ENCODE results near the gene FBXW4. TPM values are rescaled to one million over a fixed set of nuclear protein-coding genes. Genes with fewer than 3 reads are reported as not detected.

Gene FBXW4
- total RNA-seq, 6 donors from 2014 or later: 75.2 to 223 (median 88.5) TPM

DNA sequence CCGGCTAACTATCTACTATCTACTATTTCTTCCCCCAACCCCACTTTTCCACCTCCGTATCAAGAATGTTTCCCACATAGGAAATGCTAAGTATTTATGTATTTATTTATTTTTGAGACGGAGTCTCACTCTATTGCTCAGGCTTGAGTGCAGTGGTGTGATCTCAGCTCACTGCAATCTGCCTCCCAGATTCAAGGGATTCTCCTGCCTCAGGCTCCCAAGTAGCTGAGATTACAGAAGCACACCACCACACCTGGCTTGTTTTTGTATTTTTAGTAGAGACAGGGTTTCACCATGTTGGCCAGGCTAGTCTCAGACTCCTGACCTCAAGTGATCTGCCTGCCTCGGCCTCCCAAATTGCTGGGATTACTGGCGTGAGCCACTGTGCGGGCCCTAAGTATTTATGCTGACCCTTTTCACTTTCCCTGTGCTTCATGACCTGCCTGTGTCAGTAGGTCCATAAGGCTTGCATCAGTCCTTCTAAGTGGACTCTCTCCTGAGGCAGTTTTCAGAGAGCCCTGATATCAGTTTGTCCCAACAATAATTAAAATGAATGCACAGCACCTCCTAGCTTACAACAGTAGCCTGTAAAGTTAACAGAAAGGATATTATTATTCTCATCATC lies 25.7 kb upstream of the FBXW4 start:
- Histone ChIP-seq H3K9me3 (no peaks in the 10 kb centered on the region), H3K27me3 (no peaks in the 10 kb centered on the region), H3K4me1 (no peaks in the 10 kb centered on the region), H3K4me3 (no peak overlapping the region), H3K36me3 (no peaks in the 10 kb centered on the region), H3K27ac (no peak overlapping the region)
- WGBS, 2 donors: 92 to 93% methylated on average over 6 of the region's 6 CpGs
- DNase-seq (no peak), ATAC-seq (ENCODE audit: low FRiP score in 2 of 2) (no peak)
- no peak for TF ChIP-seq EP300 (IDR thresholded peaks at IDR 0.05)
- TF ChIP-seq POLR2AphosphoS5 (IDR thresholded peaks at IDR 0.05): no peak
- no peak for TF ChIP-seq POLR2A (IDR thresholded peaks at IDR 0.05)
- no peak for TF ChIP-seq CTCF (IDR thresholded peaks at IDR 0.05)

DNA sequence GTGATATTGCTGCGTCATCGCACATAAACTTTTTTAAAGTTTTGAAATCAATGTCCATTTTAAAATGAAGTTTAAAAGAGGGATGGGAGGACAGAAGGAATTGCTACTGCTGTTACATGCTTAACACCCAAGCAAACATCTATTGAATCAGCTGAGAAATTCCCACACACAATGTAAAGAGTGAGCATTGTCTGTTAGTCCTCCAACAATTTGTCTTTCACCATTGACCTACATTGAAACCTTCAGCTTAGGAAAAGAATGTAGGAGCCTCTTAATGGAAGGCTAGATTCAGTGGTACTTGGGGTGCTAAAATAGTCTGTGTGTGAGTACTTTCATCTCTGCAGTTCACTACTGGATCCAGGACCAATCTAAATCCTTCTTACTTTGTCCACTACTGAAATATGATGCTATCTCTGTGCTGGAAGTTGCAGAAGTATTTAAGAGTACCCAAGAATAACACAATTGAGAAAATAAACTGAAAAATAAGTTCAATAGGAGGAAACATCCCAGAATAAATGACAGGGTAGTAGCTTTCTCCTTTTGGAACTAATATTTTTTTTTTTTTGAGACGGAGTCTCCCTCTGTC lies 23.8 kb upstream of the FBXW4 start:
- ATAC-seq (ENCODE audit: low FRiP score in 2 of 2) (no peak), DNase-seq (no peak)
- Histone ChIP-seq H3K27me3 (no peaks in the 10 kb centered on the region), H3K36me3 (no peaks in the 10 kb centered on the region), H3K9me3 (no peaks in the 10 kb centered on the region), H3K4me1 (no peaks in the 10 kb centered on the region), H3K27ac (no peak overlapping the region), H3K4me3 (no peak overlapping the region)
- TF ChIP-seq POLR2AphosphoS5 (IDR thresholded peaks at IDR 0.05) (no peak), CTCF (IDR thresholded peaks at IDR 0.05) (no peak), EP300 (IDR thresholded peaks at IDR 0.05) (no peak), POLR2A (IDR thresholded peaks at IDR 0.05) (no peak)
- 91 to 94% methylated on average over 3 of the region's 3 CpGs for WGBS, 2 donors

GRCh38 chr10:101716891-101717659 lies 22.1 kb upstream of the FBXW4 start:
- 83% methylated on average over 10 of the region's 10 CpGs for WGBS, 2 donors
- H3K4me1 ChIP-seq: no peaks in the 10 kb centered on the region
- TF ChIP-seq EP300 (IDR thresholded peaks at IDR 0.05): no peak
- H3K36me3 ChIP-seq: no peaks in the 10 kb centered on the region
- no peak for DNase-seq
- no peaks in the 10 kb centered on the region for H3K9me3 ChIP-seq
- no peak for ATAC-seq (ENCODE audit: low FRiP score in 2 of 2)
- no peak overlapping the region for H3K4me3 ChIP-seq
- H3K27ac ChIP-seq: no peak overlapping the region
- H3K27me3 ChIP-seq: no peaks in the 10 kb centered on the region

GRCh38 chr10:101712997-101713396 lies 18.0 kb upstream of the FBXW4 start:
- WGBS, 2 donors: 81 to 83% methylated on average over 2 of the region's 2 CpGs
- Histone ChIP-seq H3K9me3 (no peaks in the 10 kb centered on the region), H3K27me3 (no peaks in the 10 kb centered on the region), H3K4me3 (no peak overlapping the region), H3K36me3 (no peaks in the 10 kb centered on the region), H3K27ac (no peak overlapping the region), H3K4me1 (peaks cover 0 to 7% (median 3%) of the 10 kb centered on the region in 4 donors)
- DNase-seq (no peak), ATAC-seq (ENCODE audit: low FRiP score in 2 of 2) (no peak)
- TF ChIP-seq EP300 (IDR thresholded peaks at IDR 0.05) (no peak), CTCF (IDR thresholded peaks at IDR 0.05) (no peak), POLR2AphosphoS5 (IDR thresholded peaks at IDR 0.05) (no peak), POLR2A (IDR thresholded peaks at IDR 0.05) (no peak)

DNA sequence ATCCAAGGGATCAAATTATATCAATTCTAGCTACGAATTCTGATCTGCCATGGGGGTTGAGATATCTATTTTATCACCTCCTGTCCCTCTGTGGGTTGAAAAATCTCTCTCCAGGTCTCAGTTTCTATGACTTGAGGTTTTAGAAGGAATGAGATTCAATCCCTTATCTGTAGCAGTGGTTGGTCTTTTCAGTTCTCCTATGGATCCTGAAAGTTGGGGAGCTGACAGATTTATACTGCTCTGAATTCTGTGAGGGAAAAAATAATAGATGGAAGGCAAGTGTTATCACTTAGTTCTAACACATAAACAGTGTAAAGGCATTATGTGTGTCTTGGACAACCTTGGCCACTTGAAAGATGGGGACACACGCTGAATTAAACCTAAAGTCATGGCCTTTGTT lies 15.8 kb upstream of the FBXW4 start:
- ATAC-seq (ENCODE audit: low FRiP score in 2 of 2) (no peak), DNase-seq (no peak)
- 76 to 80% methylated on average over 2 of the region's 2 CpGs for WGBS, 2 donors
- H3K9me3 ChIP-seq: no peaks in the 10 kb centered on the region
- no peaks in the 10 kb centered on the region for H3K36me3 ChIP-seq
- no peak overlapping the region for H3K4me3 ChIP-seq
- peaks cover 0 to 2% (median 0%) of the 10 kb centered on the region in 4 donors for H3K27me3 ChIP-seq
- TF ChIP-seq POLR2AphosphoS5 (IDR thresholded peaks at IDR 0.05) (no peak), CTCF (IDR thresholded peaks at IDR 0.05) (no peak), EP300 (IDR thresholded peaks at IDR 0.05) (no peak), POLR2A (IDR thresholded peaks at IDR 0.05) (no peak)
- H3K4me1 ChIP-seq: peaks cover 0 to 7% (median 3%) of the 10 kb centered on the region in 4 donors
- H3K27ac ChIP-seq: no peak overlapping the region

All from upper lobe of left lung (tissue), 6 donors.